MM.1S (cell line): Measurements from ENCODE around the gene ADGRL3.

Source experiments
- EZH2 ChIP-seq: fragments of 300-600 bp; sonication (generic); optimal IDR thresholded peaks from 2 replicates; pipeline ENCODE3; 2017; ENCODE audit warnings: low read depth, mild to moderate bottlenecking, antibody characterized with exemption, low read length, mixed read lengths
- EZH2phosphoT487 ChIP-seq: fragments of 300-600 bp; sonication (generic); IDR thresholded peaks from 2 replicates; pipeline ENCODE4 v1.6.1; 2018; ENCODE audit warnings: antibody characterized with exemption, low read length
- TF ChIP-seq, protein P1 (sequence below): fragments of 300-600 bp; sonication (generic); IDR thresholded peaks from 2 replicates; pipeline ENCODE4 v1.5.1; 2016; ENCODE audit warnings: antibody characterized with exemption, low read length, mixed read lengths

DNA sequence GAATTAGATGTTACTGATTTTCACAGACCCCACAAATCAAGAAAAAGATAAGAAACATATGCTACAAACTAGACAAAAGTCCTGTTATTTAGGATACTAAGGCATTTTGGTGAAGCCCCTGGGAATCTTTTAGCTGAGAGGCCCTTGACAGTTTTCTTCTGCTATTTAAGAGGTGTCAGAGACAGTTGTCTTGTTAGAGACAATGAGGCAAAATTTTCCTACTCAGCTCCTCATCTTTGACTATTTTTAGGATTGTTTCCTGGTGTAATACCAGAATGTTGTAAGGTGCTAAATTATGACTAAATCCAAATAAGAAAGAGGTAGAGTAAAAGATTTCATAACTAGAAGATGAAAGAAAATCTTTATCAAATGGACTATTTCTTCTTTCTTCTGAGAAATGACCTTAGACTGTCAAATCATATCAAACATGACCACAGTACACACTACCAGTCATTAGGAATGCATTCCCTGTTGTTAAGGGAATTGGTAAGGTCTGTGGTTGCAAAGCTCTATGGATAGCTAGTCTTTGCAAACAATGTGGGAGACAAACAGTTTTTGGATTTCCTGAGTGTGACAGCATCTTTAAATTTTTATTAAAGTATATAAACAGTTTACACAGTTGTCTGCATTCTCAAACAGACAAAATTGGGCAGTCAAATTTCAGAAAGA lies 926.1 kb downstream of the ADGRL3 start:
- TF ChIP-seq, protein P1, sequence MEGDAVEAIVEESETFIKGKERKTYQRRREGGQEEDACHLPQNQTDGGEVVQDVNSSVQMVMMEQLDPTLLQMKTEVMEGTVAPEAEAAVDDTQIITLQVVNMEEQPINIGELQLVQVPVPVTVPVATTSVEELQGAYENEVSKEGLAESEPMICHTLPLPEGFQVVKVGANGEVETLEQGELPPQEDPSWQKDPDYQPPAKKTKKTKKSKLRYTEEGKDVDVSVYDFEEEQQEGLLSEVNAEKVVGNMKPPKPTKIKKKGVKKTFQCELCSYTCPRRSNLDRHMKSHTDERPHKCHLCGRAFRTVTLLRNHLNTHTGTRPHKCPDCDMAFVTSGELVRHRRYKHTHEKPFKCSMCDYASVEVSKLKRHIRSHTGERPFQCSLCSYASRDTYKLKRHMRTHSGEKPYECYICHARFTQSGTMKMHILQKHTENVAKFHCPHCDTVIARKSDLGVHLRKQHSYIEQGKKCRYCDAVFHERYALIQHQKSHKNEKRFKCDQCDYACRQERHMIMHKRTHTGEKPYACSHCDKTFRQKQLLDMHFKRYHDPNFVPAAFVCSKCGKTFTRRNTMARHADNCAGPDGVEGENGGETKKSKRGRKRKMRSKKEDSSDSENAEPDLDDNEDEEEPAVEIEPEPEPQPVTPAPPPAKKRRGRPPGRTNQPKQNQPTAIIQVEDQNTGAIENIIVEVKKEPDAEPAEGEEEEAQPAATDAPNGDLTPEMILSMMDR: no peak
- TF ChIP-seq EZH2: no peak
- TF ChIP-seq EZH2phosphoT487: no peak
